ENCODE data around the gene NOLC1. TPM values are rescaled to one million over a fixed set of nuclear protein-coding genes. Genes with fewer than 3 reads are reported as not detected.

The NOLC1 gene
- total RNA-seq, 4 donors from 2014 or later, result 28.7 to 83.8 (median 48.5) TPM

DNA sequence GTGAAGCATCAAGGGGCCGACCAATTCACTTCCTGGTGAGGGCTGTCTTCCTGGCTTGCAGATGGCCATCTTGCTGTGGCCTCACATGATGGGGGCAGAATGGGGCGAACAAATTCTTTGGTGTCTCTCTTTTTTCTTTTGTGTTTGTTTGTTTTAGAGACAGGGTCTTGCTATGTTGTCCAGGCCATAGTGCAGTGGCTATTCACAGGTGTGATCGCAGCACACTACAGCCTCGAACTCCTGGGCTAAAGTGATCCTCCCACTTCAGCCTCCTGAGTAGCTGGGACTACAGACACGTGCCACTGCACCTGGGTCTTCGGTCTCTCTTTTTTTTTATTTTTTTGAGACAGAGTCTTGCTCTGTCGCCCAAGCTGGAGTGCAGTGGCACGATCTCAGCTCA lies 20.1 kb downstream of the NOLC1 start:
- TF ChIP-seq, protein P1, sequence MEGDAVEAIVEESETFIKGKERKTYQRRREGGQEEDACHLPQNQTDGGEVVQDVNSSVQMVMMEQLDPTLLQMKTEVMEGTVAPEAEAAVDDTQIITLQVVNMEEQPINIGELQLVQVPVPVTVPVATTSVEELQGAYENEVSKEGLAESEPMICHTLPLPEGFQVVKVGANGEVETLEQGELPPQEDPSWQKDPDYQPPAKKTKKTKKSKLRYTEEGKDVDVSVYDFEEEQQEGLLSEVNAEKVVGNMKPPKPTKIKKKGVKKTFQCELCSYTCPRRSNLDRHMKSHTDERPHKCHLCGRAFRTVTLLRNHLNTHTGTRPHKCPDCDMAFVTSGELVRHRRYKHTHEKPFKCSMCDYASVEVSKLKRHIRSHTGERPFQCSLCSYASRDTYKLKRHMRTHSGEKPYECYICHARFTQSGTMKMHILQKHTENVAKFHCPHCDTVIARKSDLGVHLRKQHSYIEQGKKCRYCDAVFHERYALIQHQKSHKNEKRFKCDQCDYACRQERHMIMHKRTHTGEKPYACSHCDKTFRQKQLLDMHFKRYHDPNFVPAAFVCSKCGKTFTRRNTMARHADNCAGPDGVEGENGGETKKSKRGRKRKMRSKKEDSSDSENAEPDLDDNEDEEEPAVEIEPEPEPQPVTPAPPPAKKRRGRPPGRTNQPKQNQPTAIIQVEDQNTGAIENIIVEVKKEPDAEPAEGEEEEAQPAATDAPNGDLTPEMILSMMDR (IDR thresholded peaks at IDR 0.05), result no peak
- TF ChIP-seq POLR2A (IDR thresholded peaks at IDR 0.05; ENCODE audit: low read depth) (no peak), POLR2AphosphoS5 (IDR thresholded peaks at IDR 0.05) (no peak), EP300 (IDR thresholded peaks at IDR 0.05) (no peak)
- no peaks in the 10 kb centered on the region for H3K36me3 ChIP-seq
- WGBS, result 88% methylated on average over 8 of the region's 8 CpGs

DNA sequence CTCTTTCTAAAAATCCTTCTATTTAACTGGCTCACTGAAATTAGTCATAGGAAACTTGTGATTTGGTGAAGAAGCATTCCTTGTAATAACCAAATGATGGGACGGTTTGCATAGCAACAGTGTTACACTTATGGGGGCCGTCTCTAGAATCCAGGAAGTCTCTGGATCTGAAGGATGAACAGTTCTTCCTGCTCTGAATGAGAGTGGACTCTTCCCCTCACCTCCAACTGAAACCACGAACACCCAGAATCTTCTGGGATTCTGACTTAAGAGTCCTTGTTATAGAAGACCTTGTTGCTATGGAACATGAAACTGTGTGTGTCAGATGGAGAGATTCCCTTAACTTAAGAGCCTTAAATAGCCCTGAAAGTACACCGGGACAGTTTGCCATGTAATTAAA lies 23.2 kb downstream of the NOLC1 start:
- Histone ChIP-seq H3K27ac (replicated peaks in 1 of 4) (no peak overlapping the region), H3K9me3 (no peaks in the 10 kb centered on the region), H3K4me3 (no peak overlapping the region), H3K27me3 (peaks cover 0 to 22% (median 0%) of the 10 kb centered on the region in 4 donors), H3K4me1 (no peaks in the 10 kb centered on the region), H3K36me3 (no peaks in the 10 kb centered on the region)
- intact Hi-C loops (cut with DNase I), result no loop called here
- TF ChIP-seq, protein P1 (IDR thresholded peaks at IDR 0.05), result no peak
- TF ChIP-seq POLR2A (IDR thresholded peaks at IDR 0.05; ENCODE audit: low read depth), result no peak
- no peak for TF ChIP-seq EP300 (IDR thresholded peaks at IDR 0.05)
- no peak for TF ChIP-seq POLR2AphosphoS5 (IDR thresholded peaks at IDR 0.05)
- no peak for DNase-seq (ENCODE audit: extremely low spot score)
- WGBS, result 41% methylated on average over 4 of the region's 4 CpGs

More for the DNA sequence above, 20.1 kb downstream of the NOLC1 start:
- no peaks in the 10 kb centered on the region for H3K9me3 ChIP-seq
- H3K4me3 ChIP-seq, result no peak overlapping the region
- no peak overlapping the region for H3K27ac ChIP-seq (replicated peaks in 1 of 4)
- intact Hi-C loops (cut with DNase I), result no loop called here
- H3K4me1 ChIP-seq, result peaks cover 3 to 13% (median 12%) of the 10 kb centered on the region in 4 donors
- peaks cover 0 to 7% (median 0%) of the 10 kb centered on the region in 4 donors for H3K27me3 ChIP-seq
- DNase-seq (ENCODE audit: extremely low spot score), result no peak

DNA sequence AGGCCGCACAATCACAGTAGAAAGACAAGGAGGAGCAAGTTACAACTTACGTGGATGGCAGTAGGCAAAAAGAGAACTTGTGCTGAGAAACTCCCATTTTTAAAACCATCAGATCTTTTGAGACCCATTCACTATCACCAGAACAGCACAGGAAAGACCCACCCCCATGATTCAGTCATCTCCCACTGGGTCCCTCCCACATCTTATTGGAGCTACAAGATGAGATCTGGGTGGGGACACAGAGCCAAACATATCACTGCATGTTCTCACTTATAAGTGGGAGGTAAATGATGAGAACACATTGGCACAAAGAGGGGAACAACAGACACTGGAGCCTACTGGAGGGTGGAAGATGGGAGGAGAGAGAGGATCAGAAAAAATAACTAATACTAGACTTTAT lies 32.4 kb downstream of the NOLC1 start:
- Histone ChIP-seq H3K4me3 (no peak overlapping the region), H3K4me1 (peaks cover 0 to 12% (median 0%) of the 10 kb centered on the region in 4 donors), H3K27me3 (peaks cover 0 to 12% (median 0%) of the 10 kb centered on the region in 4 donors), H3K36me3 (no peaks in the 10 kb centered on the region), H3K9me3 (no peaks in the 10 kb centered on the region), H3K27ac (replicated peaks in 1 of 4) (no peak overlapping the region)
- 86% methylated on average over 2 of the region's 2 CpGs for WGBS
- no peak for DNase-seq (ENCODE audit: extremely low spot score)
- TF ChIP-seq, protein P1 (IDR thresholded peaks at IDR 0.05), result no peak
- TF ChIP-seq EP300 (IDR thresholded peaks at IDR 0.05), result no peak
- TF ChIP-seq POLR2AphosphoS5 (IDR thresholded peaks at IDR 0.05), result no peak
- no peak for TF ChIP-seq POLR2A (IDR thresholded peaks at IDR 0.05; ENCODE audit: low read depth)
- intact Hi-C loops (cut with DNase I), result no loop called here

DNA sequence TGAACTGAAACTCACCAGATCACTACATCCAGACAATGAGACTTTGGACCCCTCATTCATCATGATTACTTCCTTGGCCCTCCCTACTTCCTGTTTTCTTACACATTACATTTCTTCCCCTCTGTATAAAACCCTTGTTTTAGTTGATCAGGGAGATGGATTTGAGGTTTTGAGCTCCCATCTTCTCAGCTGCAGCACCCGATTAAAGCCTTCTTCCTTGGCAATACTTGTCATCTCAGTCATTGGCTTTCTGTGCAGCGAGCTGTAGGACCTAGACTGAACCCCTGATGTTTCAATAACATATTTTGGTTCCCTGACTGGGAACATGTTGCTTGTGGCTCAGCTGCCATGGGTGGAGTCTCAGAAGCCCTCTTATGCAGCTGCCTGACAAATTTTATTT lies 33.1 kb downstream of the NOLC1 start:
- intact Hi-C loops (cut with DNase I), result no loop called here
- H3K27ac ChIP-seq (replicated peaks in 1 of 4), result no peak overlapping the region
- H3K4me1 ChIP-seq, result peaks cover 0 to 13% (median 0%) of the 10 kb centered on the region in 4 donors
- TF ChIP-seq EP300 (IDR thresholded peaks at IDR 0.05) (no peak), POLR2AphosphoS5 (IDR thresholded peaks at IDR 0.05) (no peak), POLR2A (IDR thresholded peaks at IDR 0.05; ENCODE audit: low read depth) (no peak)
- TF ChIP-seq, protein P1 (IDR thresholded peaks at IDR 0.05), result no peak
- peaks cover 0 to 6% (median 0%) of the 10 kb centered on the region in 4 donors for H3K27me3 ChIP-seq
- H3K36me3 ChIP-seq, result no peaks in the 10 kb centered on the region
- WGBS, result 74% methylated on average over 2 of the region's 2 CpGs
- H3K9me3 ChIP-seq, result no peaks in the 10 kb centered on the region
- no peak for DNase-seq (ENCODE audit: extremely low spot score)
- H3K4me3 ChIP-seq, result no peak overlapping the region
